Measurements from ENCODE around the gene TRIM66.

The TRIM66 gene

GRCh38 chr11:8608652-8609051 lies 73.8 kb downstream of the TRIM66 start:
- DNase-seq (ENCODE audit: low read depth, low spot score) = no peak

DNA sequence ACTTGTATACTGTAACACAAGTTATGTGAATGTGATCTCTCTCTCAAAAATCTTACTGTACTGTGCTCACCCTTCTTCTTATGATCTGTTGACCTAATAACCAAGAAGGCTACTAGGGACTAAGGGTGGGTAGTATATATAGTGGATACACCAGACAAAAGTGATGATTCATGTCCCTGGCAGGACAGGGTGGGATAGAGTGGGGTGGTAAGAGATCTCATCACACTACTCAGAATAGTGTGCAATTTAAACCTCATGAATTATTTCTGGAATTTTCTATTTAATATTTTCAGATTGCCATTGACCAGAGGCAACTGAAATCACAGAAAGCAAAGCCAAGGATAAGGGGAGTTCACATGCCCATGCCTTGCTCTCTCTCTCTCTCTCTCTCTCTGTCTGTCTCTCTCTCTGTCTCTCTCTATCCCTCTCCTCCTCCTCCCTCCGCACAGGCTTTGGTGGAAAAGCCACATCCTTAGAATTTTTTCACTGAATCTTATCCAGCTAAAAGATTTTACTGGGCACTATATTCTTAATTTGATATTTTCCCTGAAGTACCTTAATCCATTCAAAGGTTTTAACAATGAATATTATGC lies 76.4 kb downstream of the TRIM66 start:
- no peak for DNase-seq (ENCODE audit: low read depth, low spot score)

GRCh38 chr11:8604078-8604723 lies 78.3 kb downstream of the TRIM66 start:
- no peak for DNase-seq (ENCODE audit: low read depth, low spot score)

GRCh38 chr11:8603696-8604077 lies 78.8 kb downstream of the TRIM66 start:
- no peak for DNase-seq (ENCODE audit: low read depth, low spot score)

- no peak for DNase-seq (ENCODE audit: low read depth, low spot score)
Observed at GRCh38 chr11:8601376-8602133, 80.9 kb downstream of the TRIM66 start.

DNA sequence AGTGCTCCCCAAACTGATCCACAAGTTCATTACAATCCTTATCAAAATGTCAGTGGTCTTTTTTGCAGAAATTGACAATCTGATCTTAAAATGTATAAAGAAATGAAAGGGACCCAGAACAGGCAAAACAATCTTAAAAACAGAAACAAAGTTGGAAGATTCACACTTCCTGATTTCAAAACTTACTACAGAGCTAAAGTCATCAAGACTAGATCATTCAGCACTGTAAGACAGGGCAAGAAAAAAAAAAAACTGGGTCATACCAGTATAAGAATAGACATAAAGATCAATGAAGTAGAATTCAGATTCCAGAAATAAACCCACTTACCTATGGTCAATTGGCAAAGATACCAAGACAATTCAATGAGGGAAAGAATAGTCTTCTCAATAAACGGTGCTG lies 84.0 kb downstream of the TRIM66 start:
- DNase-seq (ENCODE audit: low read depth, low spot score) = no peak

DNA sequence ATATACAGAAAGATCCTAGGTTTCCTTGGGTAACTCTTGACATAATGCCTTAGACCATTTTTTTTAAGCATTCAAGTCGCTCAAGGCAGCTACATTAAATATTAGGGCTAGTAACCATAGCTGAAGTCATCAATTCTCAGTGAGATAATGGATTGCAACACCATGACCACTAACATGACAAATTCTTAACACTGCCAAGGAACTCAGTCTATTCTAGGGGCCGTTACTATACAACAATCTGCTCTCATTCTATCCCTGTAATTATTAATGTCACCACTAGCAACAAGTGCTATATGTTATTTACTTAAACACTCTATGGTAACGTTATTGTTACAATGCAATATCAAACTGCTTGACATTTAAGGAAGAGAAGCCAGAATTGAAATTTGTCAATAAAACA lies 85.3 kb downstream of the TRIM66 start:
- no peak for DNase-seq (ENCODE audit: low read depth, low spot score)

GRCh38 chr11:8596504-8597046 lies 85.9 kb downstream of the TRIM66 start:
- DNase-seq (ENCODE audit: low read depth, low spot score) = no peak

- no peak for DNase-seq (ENCODE audit: low read depth, low spot score)
Observed at GRCh38 chr11:8593935-8594909, 88.2 kb downstream of the TRIM66 start, which contains the start of gene STK33. STK33 (minus strand) TSS chr11:8594228; CDS start chr11:8474905, 119,323 bp downstream.

DNA sequence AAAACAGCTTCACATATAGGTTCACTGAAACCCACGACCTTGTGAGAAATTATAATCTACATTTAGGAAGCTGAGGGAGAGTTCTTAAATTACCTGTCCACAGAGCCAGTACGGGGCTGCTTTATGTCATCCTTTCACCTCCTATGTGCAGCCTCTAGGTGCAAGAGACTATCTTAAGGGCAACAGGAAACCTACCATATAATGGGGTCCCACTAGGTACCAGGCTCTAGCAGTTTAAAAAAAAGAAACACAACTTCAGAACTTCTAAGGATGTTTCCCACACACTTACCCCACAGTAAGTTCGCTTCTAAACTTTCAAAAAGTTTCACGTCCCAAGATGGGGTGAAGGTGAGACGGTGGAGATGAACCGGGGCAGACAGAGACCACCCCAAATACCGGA lies 89.0 kb downstream of the TRIM66 start:
- DNase-seq (ENCODE audit: low read depth, low spot score) = no peak

DNA sequence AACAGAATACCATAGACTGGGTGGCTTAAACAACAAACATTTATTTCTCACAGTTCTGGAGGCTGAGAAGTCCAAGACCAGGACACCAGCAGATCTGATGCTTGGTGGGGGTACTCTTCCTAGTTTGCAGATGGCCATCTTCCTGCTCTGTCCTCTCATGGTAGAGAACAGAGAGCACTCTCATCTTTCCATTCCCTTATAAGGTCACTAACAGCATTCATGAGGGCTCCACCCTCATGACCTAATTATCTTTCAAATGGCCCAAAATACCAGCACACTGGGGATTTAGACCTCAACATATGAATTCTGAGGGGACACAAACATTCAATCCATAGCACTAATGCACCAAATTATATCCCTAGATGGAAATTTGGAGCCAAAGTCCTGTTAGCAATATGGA lies 94.5 kb downstream of the TRIM66 start:
- no peak for DNase-seq (ENCODE audit: low read depth, low spot score)

DNA sequence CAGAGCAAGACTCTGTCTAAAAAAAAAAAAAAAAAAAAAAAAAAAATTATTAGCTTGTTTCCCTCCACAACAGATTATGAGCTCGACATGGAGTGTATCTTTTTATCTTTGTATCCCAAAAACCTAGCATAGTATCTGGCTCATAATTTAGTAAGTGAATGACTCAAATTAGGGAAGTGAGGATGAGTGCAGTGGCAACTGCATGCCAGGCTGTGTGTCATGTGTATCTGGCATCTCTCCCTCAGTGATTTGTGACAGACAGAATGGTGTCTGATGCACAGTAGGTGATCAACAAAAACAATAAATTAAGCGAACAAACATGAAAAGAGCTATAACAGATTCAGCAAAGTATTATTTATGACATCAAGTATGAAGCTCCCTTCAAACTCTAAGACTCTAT lies 95.7 kb downstream of the TRIM66 start:
- DNase-seq (ENCODE audit: low read depth, low spot score) = no peak

DNA sequence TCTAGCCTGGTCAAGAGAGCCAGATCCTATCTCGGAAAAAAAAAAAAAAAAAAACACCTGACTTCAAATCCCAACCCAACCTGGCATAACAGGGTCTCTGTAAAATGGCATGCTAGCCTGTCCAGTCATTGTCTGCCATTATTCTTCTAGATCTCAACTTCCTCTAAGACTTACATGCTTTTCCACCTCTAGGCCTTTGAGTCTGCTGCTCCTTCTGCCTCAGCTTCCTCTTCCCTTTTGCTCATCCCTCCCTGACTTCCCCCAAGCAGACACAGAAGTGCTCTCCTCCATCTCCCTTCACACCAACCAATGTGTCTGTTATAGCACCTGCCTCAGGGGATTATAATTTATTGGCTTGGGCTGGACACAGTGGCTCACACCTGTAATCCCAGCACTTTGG lies 96.3 kb downstream of the TRIM66 start:
- DNase-seq (ENCODE audit: low read depth, low spot score) = no peak

DNA sequence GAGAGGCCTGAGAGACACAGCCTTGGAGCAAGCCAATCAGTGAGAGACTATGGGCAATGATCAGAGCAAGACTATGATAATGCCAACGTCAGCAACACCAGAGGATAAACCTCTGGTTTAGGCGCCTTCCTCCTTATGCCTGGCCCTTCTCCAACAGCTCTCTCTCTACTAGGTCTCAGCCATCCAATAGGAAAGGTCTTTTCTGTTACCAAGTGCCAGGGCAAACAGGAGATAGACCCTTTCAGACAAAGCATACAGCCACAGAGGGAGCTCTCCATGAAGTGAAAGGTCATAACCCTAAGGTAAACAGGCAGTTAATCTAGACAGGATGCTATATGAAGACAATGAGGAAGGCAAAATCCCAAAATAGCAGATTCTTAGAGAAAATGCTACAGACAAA lies 98.0 kb downstream of the TRIM66 start:
- no peak for DNase-seq (ENCODE audit: low read depth, low spot score)

DNA sequence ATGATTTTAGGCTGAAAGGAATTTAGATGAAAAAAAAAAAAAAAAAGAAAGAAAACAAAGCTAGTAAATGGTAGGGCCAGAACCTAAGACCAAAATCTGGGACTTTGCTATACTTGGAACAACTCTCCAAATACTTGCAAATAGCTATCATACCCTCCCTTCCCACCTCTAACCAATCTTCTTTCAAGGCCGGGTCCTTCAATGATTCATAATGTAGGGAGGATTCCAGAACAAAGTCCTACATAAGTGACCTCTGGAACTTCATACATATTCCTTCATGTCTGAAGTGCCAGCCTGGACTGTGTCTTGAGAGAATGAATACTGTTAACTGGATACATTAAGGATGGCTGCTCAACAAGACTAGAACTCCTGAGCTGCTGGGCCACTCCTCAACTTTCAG lies 98.4 kb downstream of the TRIM66 start:
- DNase-seq (ENCODE audit: low read depth, low spot score) = no peak

GRCh38 chr11:8581300-8581699 lies 101.2 kb downstream of the TRIM66 start:
- DNase-seq (ENCODE audit: low read depth, low spot score) = no peak

GRCh38 chr11:8577791-8578581 lies 104.5 kb downstream of the TRIM66 start:
- no peak for DNase-seq (ENCODE audit: low read depth, low spot score)

DNA sequence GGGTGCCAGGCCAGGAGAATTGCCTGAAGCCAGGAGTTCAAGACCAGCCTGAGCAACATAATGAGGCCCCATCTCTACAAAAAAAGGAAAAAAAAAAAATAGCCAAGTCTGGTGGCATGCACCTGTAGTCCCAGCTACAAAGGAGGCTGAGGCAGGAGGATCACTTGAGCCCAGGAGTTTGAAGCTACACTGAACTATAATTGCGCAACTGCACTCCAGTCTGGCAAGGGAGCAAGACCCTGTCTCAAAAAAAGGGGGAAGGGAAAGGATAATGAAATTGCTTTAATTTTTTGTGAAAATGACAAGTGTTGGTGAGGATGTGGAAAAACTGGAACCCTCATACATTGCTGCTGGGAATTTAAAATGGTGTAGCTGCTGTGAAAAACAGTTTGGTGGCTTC lies 107.7 kb downstream of the TRIM66 start:
- DNase-seq (ENCODE audit: low read depth, low spot score) = no peak

- no peak for DNase-seq (ENCODE audit: low read depth, low spot score)
Observed at GRCh38 chr11:8573777-8574176, 108.7 kb downstream of the TRIM66 start.

DNA sequence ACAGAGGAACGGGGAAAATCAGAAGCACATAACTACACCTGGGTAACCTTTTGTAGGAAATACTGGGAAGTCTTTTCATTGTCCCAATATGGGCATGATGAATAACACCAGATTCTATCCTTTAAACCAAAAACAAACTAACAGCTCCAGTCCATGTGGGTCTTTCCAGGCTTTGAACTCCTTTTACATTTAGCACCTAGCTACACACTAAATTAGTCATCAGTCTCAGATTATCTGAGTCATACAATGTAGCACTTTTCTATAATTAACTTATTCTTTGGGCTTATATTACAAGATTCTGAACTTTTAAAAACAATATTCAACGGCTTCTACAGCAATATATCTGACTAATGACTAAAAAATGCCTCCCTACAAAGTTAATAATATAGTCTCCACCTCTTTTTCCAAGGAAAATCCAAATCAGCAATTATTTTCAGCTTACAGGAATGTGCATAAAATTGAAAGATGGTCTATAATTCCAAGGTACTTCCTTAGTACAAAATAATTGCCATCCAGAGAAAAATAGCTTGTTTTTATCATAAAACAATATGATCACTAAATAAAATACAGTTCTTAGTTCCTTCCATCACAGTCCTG lies 114.8 kb downstream of the TRIM66 start:
- DNase-seq (ENCODE audit: low read depth, low spot score) = no peak

Data from activated CD4-positive, CD25-positive, alpha-beta regulatory T cell treated with anti-CD3 and anti-CD28 coated beads, Interleukin-2, amount 50 U/mL, for 16 hours (primary cell).